Subcutaneous adipose tissue (tissue), 4 donors: ENCODE data around the gene NARS2. TPM values are rescaled to one million over a fixed set of nuclear protein-coding genes. Genes with fewer than 3 reads are reported as not detected.

Source experiments
- total RNA-seq, 4 donors: library from RNA; depleted of rRNA; stranded (reverse); fragments of >200 nt; gene quantifications; one replicate each; pipeline ENCODE4 v1.1.0, GENCODE V29; 2016
- TF ChIP-seq, protein P1 (sequence below): fragments of 450-650 bp; IDR thresholded peaks from one replicate; pipeline ENCODE4 v1.5.1; 2016; ENCODE audit warnings: low read depth, mild to moderate bottlenecking, control low read depth, antibody characterized with exemption, moderate library complexity

NARS2 gene
- total RNA-seq, 4 donors from 2014 or later = 11.4 to 17.3 (median 15.2) TPM

DNA sequence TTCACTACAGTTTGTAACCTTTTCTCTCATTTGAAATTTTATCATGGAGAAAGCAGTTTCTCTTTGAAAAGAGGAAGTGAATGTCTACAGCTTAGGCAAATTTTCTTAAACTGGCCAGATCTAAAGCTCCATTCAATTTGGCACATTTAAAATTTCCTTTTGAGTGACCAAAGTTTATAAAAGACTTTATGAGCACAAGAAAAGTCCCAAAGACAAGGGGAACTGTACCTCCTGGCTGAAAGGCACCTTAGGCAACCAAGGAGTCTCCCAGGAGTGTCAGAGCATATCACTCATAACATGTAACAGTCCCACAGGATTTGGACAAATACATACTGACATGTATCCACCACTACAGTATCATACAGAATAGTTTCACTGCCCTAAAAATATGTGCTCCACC lies 41.3 kb downstream of the NARS2 start:
- TF ChIP-seq, protein P1, sequence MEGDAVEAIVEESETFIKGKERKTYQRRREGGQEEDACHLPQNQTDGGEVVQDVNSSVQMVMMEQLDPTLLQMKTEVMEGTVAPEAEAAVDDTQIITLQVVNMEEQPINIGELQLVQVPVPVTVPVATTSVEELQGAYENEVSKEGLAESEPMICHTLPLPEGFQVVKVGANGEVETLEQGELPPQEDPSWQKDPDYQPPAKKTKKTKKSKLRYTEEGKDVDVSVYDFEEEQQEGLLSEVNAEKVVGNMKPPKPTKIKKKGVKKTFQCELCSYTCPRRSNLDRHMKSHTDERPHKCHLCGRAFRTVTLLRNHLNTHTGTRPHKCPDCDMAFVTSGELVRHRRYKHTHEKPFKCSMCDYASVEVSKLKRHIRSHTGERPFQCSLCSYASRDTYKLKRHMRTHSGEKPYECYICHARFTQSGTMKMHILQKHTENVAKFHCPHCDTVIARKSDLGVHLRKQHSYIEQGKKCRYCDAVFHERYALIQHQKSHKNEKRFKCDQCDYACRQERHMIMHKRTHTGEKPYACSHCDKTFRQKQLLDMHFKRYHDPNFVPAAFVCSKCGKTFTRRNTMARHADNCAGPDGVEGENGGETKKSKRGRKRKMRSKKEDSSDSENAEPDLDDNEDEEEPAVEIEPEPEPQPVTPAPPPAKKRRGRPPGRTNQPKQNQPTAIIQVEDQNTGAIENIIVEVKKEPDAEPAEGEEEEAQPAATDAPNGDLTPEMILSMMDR = no peak

DNA sequence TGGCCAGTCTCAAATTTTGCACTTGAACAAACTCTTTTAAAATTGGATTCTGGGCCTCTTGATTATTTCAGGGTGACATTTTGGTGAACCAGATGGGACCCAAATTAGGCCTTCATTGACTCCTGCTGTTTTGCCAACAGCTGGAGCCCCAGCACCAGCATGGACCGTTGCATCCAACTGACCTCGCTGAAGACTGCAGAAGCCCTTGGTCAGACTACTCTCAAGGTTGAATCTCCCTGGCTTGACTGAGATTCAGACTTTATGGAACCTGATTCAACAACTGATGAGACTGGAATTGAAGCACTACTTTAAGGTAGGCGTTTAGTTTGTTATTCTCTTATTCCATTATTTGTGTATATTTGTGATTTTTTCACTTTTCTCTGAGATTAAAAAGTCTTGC lies 41.7 kb downstream of the NARS2 start:
- TF ChIP-seq, protein P1 = no peak

DNA sequence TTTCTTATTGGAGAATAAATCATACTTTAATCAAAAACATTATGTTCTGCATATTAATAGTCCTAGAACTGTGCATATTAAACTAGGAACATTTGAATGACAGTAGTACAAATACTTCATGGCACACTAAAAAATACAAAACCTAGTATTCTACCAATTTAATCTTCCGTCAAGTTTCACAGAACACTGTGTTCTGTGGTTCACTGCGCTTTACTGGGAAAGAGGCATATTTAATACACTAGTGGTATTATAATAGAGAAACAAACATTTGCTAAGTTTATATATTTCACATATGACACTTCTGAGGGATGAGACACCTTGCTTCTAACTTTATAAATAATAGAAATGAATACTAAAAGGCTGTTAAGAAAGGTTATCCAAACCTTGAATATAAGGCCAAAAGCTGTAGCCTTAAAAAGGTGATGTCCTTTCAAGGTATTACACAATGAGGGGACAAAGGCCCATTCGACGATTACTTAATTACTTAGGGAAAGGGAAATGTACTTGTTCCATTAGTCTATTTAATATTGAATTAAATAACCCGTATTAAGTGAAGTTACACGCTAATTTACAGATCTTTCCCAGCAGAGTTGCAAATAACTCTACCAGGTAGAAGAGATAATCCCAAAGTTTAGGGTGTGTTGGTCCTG lies 48.0 kb downstream of the NARS2 start:
- TF ChIP-seq, protein P1 = no peak

DNA sequence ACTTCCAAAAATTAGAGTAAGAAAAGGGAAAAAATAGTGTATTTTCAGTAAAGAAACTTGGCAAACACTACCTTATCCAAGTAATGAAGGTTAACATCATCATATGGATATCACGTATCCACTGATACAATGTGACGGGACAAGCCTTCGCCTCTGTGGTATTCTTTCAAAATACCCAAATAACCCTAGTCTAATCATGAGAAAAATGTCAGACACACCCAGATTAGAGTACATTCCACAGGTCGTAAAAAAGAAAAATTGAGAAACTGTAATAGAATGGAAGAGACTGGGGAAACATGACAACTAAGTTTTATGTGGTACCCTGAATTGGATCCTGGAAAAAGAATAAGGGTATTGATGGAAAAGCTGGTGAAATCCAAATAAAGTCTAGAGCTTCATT lies 48.9 kb downstream of the NARS2 start:
- TF ChIP-seq, protein P1 = no peak

DNA sequence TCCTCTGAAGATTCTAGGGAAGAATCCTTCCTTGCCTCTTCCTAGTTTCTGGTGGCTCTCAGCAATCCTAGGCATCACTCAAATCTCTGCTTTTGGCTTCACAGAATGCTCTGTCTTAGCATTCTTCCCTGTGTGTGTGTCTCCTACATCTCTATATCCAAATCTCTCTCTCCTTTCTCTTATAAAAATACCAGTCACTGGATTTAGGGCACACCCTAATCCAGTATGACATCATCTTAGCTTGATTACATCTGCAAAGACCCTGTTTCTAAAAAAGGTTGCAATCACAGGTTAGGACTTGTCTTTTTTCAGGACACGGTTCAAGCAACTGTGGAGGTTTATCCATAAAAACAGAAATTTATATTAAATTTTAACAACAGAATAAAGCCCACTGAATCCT lies 54.4 kb downstream of the NARS2 start:
- TF ChIP-seq, protein P1 = no peak

DNA sequence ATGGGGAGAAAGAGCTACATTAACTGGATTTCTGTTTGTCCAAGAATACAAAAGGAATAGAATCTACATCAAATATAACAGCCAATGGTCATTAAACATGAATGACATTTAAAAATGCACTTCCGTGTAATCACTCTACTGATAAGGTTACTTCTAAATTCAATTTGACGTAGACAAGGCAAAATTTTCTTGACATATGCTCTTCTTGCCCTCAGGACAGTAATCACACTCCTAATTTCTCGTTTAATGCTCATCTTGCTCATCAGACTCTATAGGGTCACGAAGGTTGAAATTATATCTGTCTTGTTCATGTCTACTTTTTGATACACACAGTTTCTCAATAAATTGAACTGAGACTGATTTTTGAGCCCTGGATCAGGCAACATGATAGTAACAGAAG lies 58.4 kb downstream of the NARS2 start:
- TF ChIP-seq, protein P1 = no peak

DNA sequence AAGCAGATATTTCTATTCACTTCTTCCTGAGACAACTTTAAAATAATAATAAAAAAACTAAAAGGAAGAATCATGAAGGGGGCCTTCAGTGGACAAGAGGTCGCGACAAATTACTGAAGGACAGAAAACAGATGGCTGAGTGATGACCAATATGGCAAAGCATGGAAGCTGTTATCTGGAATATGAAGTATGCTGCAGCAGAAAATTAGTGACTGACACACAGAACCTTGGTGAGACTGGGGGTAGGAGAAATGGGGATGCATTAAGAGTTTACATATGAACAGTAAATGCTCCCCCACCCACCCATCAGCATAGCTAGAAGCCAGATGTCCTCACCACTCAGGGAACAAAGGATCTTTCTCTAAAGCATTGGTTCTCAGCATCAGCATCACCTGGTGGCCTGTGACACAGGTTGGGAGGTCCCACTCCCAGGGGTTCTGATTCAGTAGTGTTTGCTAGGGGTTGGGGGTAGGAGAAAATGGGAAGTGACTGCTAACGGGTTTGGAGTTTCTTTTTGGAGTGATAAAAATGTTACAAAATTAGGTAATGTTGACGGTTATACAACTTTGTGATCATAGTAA lies 59.7 kb downstream of the NARS2 start:
- TF ChIP-seq, protein P1 = no peak
